GM18505 (cell line): ENCODE data around the gene ACR.

Source experiments
- ATAC-seq: cut with Tn5 transposase; IDR thresholded peaks from one replicate; pipeline ENCODE4 v1.9.1; 2021; ENCODE audit not compliant: unreplicated experiment
- POLR2A ChIP-seq: IDR thresholded peaks from 4 replicates; pipeline ENCODE4 v1.6.1; 2011; ENCODE audit warnings: borderline replicate concordance; ENCODE audit not compliant: insufficient read depth, insufficient read length; ENCODE audit errors: extremely low read depth

The ACR gene

DNA sequence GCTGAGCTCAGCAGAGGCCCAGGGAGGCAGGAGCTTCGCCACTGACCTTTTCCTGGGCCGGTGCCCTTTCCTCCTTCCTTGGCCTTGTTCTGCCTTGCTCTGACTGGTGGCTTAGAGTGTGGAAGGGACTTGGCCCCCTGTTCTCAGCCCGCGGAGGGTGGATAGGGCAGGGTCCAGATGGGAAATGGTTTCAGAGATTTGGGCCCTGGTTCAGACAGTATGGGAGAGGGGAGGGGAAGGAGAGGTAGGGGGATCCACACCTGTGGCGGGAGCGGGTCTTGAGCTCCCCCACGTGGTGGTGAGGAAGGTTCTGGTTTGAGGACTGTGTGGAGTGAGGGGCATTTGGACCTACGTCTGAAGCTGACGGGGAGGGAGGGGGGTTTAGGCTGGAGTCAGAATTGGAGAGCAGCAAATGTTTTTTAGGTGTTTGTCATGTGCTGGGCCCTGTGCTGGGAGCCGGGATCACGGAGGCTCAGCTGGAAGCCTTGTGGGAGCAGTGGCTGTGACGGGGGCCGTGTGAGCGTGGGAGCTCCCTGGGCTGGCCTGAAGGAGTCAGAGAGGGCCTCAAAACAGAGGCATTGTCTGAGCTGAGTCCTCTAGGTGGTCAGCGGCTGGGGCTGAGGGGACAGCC lies 38.1 kb upstream of the ACR start:
- ATAC-seq = no peak
- TF ChIP-seq POLR2A = no peak

DNA sequence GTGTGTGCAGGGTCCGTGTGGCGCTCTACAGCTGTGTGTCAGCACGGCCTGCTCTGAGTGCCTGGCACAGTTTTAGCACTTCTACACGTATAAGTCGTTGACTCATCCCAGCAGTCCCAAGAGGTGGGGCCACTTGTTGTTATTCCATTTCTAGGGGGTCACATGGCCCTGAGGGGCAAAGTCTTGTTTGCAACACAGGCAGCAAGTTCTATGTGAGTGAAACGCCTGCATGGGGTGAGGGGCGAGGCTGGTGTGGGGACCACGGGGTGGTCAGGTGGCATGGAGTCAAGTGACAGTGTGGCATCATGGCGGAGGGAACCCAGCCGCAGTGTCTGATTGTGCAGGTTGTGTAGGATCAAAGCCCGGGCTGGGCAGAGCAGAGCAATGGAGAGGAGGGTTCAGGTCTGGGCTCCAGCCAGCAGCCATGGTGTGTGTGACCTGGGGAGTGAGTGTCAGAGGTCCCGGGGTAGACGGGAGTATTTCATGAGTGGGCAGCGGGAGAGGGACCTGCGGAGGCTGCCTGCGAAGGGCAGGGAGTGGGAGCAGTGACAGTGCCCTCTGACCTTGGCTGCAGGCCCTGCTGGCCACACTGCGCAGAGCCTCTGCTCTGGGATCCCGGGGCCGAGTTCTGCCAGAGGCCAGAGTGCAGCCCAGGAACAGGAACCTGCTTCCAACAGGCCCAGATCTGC lies 37.5 kb upstream of the ACR start:
- ATAC-seq = no peak
- no peak for TF ChIP-seq POLR2A

- TF ChIP-seq POLR2A = no peak
- ATAC-seq = no peak
Measured at GRCh38 chr22:50701076-50701419, 37.0 kb upstream of the ACR start.

DNA sequence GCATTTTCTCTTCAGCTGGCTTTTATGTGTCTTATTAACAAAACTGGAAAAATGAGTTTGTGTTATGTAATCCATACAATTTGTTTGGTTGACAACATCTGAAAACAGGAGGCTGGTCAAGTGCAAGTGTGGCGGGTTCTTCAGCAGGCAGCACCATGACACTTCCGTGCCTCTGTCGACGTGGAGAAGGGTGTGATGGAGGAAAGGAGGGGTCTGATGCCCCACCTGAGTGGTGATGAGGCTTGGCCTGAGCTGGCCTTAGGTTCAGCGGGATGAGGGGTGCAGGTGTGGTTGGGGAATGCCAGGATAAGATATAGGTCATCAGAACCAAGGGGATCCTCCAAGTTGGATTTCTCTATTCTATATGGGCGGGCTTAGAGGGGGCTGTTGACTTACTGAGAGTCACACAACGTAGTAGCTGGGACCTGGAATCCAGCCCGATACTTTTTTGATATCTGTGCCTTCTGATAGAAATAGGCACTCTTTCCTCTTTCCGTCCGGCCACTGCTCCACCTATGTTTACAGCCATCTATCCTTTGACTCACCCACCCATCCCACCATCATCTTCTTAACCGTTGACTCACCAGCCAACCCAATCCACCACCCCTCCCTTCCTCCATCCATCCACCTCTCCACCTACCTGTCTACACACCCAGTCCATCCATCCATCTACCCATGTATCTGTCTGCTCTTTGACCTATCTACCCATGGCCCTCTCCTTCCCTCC lies 36.4 kb upstream of the ACR start:
- no peak for ATAC-seq
- no peak for TF ChIP-seq POLR2A

GRCh38 chr22:50702261-50702671 lies 35.7 kb upstream of the ACR start:
- no peak for TF ChIP-seq POLR2A
- ATAC-seq = no peak

DNA sequence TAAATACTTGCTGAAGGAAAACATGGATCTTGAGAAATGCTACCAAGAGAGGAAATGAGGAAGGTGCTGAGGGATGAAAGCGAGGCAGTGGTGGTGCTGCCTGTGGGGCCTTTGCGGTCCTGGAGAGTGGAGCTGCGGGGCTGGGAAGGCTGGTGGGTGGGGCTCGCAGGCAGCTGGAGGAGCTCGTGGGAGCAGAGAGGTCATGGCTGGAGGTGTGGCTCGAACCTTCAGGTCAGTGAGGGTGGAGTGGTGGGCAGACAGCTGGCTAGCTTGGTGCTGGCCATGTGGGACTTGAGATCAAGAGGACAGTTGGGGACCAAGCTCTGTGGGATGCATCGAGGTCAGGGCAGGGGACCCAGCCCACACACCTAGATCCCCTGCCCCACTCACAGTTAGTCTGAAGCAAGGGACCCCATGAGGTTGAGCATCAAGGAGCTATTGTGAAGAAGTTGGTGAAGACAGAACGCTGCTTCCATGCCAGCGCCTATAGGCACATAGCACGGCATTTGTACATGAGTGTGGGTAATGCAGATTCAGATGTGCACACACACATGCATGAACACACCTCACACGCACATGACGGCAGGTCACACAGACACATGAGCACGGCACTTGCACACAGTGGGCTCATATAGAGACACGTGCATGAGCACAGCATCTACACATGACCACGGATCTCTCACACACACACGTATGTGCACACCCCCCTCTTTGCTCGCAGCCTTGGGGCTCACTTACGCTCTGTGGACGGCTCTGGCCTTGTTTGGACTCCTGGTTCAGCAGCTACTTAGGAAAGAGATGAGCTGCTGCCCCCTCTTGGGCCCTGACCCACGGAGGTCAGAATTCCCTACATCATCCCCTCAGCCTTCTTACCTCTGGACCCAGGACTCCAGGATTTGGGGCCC lies 34.9 kb upstream of the ACR start:
- ATAC-seq = no peak
- no peak for TF ChIP-seq POLR2A

- TF ChIP-seq POLR2A = no peak
- no peak for ATAC-seq
Measured at GRCh38 chr22:50703726-50704509, 34.1 kb upstream of the ACR start.

DNA sequence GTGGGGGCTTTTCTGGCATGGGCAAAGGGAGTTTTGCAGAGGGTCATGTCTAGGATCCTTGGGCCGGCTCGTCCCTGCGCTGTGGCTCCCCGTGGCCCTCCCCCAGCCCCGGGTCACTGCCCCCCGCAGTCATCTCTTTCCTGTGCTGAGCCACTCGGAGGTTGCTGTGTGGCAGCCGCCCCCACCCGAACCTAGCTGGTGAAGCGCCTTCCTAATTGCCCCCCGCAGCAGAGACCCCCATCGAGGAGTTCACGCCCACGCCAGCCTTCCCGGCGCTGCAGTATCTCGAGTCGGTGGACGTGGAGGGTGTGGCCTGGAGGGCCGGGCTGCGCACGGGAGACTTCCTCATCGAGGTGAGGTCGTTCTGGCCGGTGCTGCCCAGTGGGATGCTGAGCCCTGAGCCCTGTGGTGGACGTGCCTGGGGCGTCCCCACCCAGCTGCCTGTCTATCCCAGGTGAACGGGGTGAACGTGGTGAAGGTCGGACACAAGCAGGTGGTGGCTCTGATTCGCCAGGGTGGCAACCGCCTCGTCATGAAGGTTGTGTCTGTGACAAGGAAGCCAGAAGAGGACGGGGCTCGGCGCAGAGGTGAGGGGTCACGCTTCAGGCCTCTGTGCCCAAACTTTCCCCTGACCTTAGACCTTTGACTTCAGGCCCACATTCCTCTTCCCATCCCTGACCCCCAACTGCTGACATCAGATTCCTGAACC lies 33.3 kb upstream of the ACR start:
- TF ChIP-seq POLR2A = no peak

GRCh38 chr22:50705219-50705691 lies 32.7 kb upstream of the ACR start:
- ATAC-seq = no peak
- no peak for TF ChIP-seq POLR2A

More for the DNA sequence above, 33.3 kb upstream of the ACR start:
- ATAC-seq = no peak

GRCh38 chr22:50705851-50706351 lies 32.1 kb upstream of the ACR start:
- no peak for TF ChIP-seq POLR2A
- ATAC-seq = no peak

- ATAC-seq = no peak
- no peak for TF ChIP-seq POLR2A
Measured at GRCh38 chr22:50706481-50707125, 31.4 kb upstream of the ACR start.
